Upper lobe of left lung (tissue), 6 donors: ENCODE data around the gene ZNF830. TPM values are rescaled to one million over a fixed set of nuclear protein-coding genes. Genes with fewer than 3 reads are reported as not detected.

ENCODE experiments used
- ATAC-seq, 2 donors: fragments of 200-7000 bp; cut with Tn5 transposase; one replicate each; pipeline ENCODE4 v1.9.1; 2022; ENCODE audit warnings: mild to moderate bottlenecking in 2 of 2, moderate library complexity in 2 of 2; ENCODE audit not compliant: low FRiP score in 2 of 2
- DNase-seq, 2 donors: peaks; one replicate each; pipeline ENCODE4 v3.0.0-alpha.2; 2019 to 2020
- H3K27ac ChIP-seq, 4 donors: fragments of 200-600 bp; sonication (generic); one replicate each; pipeline ENCODE4 v1.5.1; 2016 to 2019
- H3K27me3 ChIP-seq, 4 donors: fragments of 200-600 bp; sonication (generic); one replicate each; pipeline ENCODE4 v1.5.1; 2017 to 2019
- H3K36me3 ChIP-seq, 4 donors: fragments of 200-600 bp; sonication (generic); one replicate each; pipeline ENCODE4 v1.5.1; 2016 to 2019
- H3K4me1 ChIP-seq, 4 donors: fragments of 200-600 bp; sonication (generic); one replicate each; pipeline ENCODE4 v1.5.1; 2018 to 2019
- H3K4me3 ChIP-seq, 4 donors: fragments of 200-600 bp; sonication (generic); one replicate each; pipeline ENCODE4 v1.5.1; 2017 to 2019; ENCODE audit warnings: mild to moderate bottlenecking in 2 of 4, moderate library complexity in 1 of 4
- H3K9me3 ChIP-seq, 4 donors: fragments of 200-600 bp; sonication (generic); one replicate each; pipeline ENCODE4 v1.5.1; 2018 to 2019
- EP300 ChIP-seq, 4 donors: sonication (generic); formaldehyde crosslinking; IDR thresholded peaks; one replicate each; pipeline ENCODE4 v1.5.1; 2017; ENCODE audit warnings: antibody characterized with exemption in 4 of 4, control low read depth in 2 of 4
- POLR2A ChIP-seq, 4 donors: fragments of 450-650 bp; IDR thresholded peaks; one replicate each; pipeline ENCODE4 v1.5.1; 2016 to 2017; ENCODE audit warnings: antibody characterized with exemption in 4 of 4, mild to moderate bottlenecking in 2 of 4
- POLR2AphosphoS5 ChIP-seq, 2 donors: sonication (generic); formaldehyde crosslinking; IDR thresholded peaks; one replicate each; pipeline ENCODE4 v1.5.1; 2017; ENCODE audit warnings: antibody characterized with exemption in 2 of 2
- WGBS, 2 donors: methylation state at CpG; one replicate each; pipeline ENCODE4 v1.1.5; 2017 to 2018; 5-methylcytosine and 5-hydroxymethylcytosine counted together
- total RNA-seq, 6 donors: library from RNA; depleted of rRNA in 4 of 6; stranded (reverse); fragments of >200 nt in 4 of 6; gene quantifications; one replicate each; pipeline versions ENCODE4 v1.1.0 to v1.2.1, GENCODE V29; 2016 to 2021
- TF ChIP-seq, protein P1 (sequence below), 6 experiments: fragments of 450-650 bp in 4 of 6; fragments of 200-600 bp in 2 of 6; sonication (generic) in 2 of 6; IDR thresholded peaks; one replicate each; pipeline ENCODE4 v1.5.1; 2016 to 2019; ENCODE audit warnings: antibody characterized with exemption in 6 of 6
- donor health status: DM: no; HTN: no; CAD: no; lungs with moderate emphysema.
- donor health status: DM: no; HTN: yes; CAD: no; lungs with severe emphysema.

ZNF830 gene, protein sequence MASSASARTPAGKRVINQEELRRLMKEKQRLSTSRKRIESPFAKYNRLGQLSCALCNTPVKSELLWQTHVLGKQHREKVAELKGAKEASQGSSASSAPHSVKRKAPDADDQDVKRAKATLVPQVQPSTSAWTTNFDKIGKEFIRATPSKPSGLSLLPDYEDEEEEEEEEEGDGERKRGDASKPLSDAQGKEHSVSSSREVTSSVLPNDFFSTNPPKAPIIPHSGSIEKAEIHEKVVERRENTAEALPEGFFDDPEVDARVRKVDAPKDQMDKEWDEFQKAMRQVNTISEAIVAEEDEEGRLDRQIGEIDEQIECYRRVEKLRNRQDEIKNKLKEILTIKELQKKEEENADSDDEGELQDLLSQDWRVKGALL
- 10 to 100 TPM in 5 of 6 donors, 1 to 10 TPM in 1; 9.8 to 29.3 (median 14.1) TPM for total RNA-seq

DNA sequence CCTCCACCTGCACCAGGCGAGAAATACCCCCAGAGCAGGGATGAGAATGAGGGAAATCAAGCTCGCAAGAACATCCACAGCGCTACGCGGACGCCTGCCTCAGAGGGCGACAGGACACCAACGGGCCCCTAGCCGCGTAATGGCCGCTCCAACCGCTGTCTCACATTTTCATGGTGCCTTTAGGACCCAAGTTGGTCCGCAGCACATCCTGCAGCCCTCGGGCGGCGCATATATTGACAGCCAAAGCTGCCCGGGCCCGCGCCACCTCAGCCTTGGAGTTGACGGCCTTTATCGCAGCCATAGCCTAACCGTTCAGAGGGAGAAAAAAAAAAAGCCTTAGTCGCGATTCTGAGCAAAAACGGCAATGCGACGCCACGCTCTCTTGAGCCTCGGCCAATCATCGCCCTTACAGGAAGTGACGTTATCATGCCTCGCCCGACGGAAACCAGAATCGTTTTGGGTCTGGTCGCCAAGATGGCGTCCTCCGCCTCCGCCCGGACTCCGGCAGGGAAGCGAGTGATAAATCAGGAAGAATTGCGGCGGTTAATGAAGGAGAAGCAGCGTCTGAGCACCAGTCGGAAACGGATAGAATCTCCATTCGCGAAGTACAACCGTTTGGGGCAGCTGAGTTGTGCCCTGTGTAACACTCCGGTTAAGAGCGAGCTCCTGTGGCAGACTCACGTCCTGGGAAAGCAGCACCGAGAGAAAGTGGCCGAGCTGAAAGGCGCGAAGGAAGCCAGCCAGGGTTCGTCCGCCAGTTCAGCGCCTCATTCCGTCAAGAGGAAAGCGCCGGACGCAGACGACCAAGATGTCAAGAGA lies at the start of gene ZNF830, which contains the start of gene CCT6B:
ZNF830 (plus strand) TSS at position 448 of the 819 bp plus-strand sequence; CDS start at position 475, 27 bp downstream.
CCT6B (minus strand) TSS at position 368 of the 819 bp plus-strand sequence; CDS start at position 301, 67 bp downstream.
- peak; percentile 96 to 99 for ATAC-seq
- H3K4me1 ChIP-seq = peaks cover 20 to 30% (median 22%) of the 10 kb centered on the region in 4 donors
- TF ChIP-seq POLR2A (IDR thresholded peaks at IDR 0.05) (peak in 3 of 4 donors; percentile 22 to 82 (median 76)), POLR2AphosphoS5 (IDR thresholded peaks at IDR 0.05) (peak; percentile 95 to 98), EP300 (IDR thresholded peaks at IDR 0.05) (peak in 1 of 4 donors; percentile 33)
- TF ChIP-seq, protein P1, sequence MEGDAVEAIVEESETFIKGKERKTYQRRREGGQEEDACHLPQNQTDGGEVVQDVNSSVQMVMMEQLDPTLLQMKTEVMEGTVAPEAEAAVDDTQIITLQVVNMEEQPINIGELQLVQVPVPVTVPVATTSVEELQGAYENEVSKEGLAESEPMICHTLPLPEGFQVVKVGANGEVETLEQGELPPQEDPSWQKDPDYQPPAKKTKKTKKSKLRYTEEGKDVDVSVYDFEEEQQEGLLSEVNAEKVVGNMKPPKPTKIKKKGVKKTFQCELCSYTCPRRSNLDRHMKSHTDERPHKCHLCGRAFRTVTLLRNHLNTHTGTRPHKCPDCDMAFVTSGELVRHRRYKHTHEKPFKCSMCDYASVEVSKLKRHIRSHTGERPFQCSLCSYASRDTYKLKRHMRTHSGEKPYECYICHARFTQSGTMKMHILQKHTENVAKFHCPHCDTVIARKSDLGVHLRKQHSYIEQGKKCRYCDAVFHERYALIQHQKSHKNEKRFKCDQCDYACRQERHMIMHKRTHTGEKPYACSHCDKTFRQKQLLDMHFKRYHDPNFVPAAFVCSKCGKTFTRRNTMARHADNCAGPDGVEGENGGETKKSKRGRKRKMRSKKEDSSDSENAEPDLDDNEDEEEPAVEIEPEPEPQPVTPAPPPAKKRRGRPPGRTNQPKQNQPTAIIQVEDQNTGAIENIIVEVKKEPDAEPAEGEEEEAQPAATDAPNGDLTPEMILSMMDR (IDR thresholded peaks at IDR 0.05) = no peak
- H3K36me3 ChIP-seq = peaks cover 0 to 31% (median 16%) of the 10 kb centered on the region in 4 donors
- peak within 1 kb of the TSS; percentile 89 to 97 (median 94) for H3K27ac ChIP-seq
- WGBS, 2 donors = 0 to 1% methylated on average over 38 to 65 of the region's 65 CpGs
- H3K27me3 ChIP-seq = no peaks in the 10 kb centered on the region
- peak; percentile 89 to 90 for DNase-seq
- H3K9me3 ChIP-seq = no peaks in the 10 kb centered on the region
- peak within 1 kb of the TSS; percentile 82 to 95 (median 85) for H3K4me3 ChIP-seq

DNA sequence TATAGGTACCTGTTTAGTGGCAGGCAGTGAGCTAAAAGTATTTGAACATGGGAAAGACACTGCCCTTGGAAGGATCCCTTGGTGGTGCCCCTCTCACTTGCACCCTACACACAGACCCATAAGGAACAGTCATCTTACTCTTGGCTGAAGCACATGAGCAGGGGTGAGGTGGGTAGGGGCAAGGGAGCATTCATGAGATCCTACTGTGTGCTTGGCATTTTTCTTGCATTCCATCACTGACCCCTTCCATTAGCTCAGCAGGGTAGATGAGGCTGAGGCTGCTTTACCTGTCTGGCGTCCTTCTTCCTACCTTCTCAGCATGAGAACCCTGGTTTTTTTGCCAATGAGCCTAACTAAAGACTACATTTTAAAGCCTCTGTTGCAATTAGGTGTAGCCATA lies 48.3 kb upstream of the ZNF830 start:
- no peaks in the 10 kb centered on the region for H3K27me3 ChIP-seq
- WGBS, 2 donors = 70 to 74% methylated on average over 1 of the region's 1 CpG

DNA sequence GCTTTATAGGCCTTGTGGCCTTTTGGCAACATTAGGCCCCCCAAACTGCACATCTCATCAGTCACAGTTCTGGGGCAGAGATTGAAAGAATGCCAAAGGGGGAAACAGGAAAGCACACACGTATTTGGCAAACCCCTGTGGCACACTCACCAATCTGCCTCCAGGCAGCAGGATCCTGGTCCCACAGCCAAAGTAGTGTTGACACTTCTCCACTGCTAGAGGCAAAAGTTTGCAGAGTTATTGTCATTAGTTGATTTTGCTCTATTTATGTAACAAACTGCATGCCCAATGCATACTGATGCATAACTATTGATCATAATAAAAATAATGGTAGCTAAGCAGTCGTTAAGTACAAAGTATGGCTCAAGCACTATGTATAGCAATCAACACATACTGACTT lies 45.2 kb upstream of the ZNF830 start:
- no peak for TF ChIP-seq EP300 (IDR thresholded peaks at IDR 0.05)
- no peak for TF ChIP-seq POLR2A (IDR thresholded peaks at IDR 0.05)
- TF ChIP-seq POLR2AphosphoS5 (IDR thresholded peaks at IDR 0.05) = no peak
- TF ChIP-seq, protein P1 (IDR thresholded peaks at IDR 0.05) = no peak
- H3K4me3 ChIP-seq = no peak overlapping the region
- 65 to 70% methylated on average over 2 of the region's 2 CpGs for WGBS, 2 donors
- no peaks in the 10 kb centered on the region for H3K27me3 ChIP-seq
- H3K9me3 ChIP-seq = no peaks in the 10 kb centered on the region
- no peaks in the 10 kb centered on the region for H3K36me3 ChIP-seq
- no peak for ATAC-seq
- H3K4me1 ChIP-seq = no peaks in the 10 kb centered on the region
- H3K27ac ChIP-seq = no peak overlapping the region
- DNase-seq = no peak

More for the DNA sequence above, 48.3 kb upstream of the ZNF830 start:
- no peaks in the 10 kb centered on the region for H3K4me1 ChIP-seq
- DNase-seq (no peak), ATAC-seq (no peak)
- no peak overlapping the region for H3K4me3 ChIP-seq
- no peaks in the 10 kb centered on the region for H3K9me3 ChIP-seq
- no peaks in the 10 kb centered on the region for H3K36me3 ChIP-seq
- TF ChIP-seq POLR2AphosphoS5 (IDR thresholded peaks at IDR 0.05) (no peak), POLR2A (IDR thresholded peaks at IDR 0.05) (no peak), EP300 (IDR thresholded peaks at IDR 0.05) (no peak)
- TF ChIP-seq, protein P1 (IDR thresholded peaks at IDR 0.05) = no peak
- H3K27ac ChIP-seq = no peak overlapping the region

DNA sequence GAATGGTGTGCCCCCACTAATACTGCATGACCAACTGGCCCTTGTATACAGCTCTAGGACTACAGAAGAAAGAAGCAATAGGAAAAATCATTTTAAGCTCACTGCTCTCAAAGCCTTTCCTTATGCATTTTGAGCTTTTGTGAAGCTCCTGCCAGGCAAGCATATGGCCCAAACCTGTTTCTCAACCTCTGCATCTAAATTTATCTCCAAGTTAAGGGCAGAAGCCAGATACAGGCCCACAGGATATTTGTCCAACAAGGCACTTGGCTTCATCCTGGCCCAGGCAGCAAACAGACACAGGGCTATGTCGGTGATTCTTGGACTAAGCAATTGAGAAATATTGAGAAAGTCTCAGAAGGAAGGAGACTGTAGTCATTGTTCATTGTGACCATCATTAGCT lies 44.0 kb upstream of the ZNF830 start:
- ATAC-seq (no peak), DNase-seq (no peak)
- Histone ChIP-seq H3K27ac (no peak overlapping the region), H3K36me3 (no peaks in the 10 kb centered on the region), H3K4me3 (no peak overlapping the region), H3K27me3 (no peaks in the 10 kb centered on the region), H3K4me1 (no peaks in the 10 kb centered on the region), H3K9me3 (no peaks in the 10 kb centered on the region)
- TF ChIP-seq POLR2A (IDR thresholded peaks at IDR 0.05) = no peak
- TF ChIP-seq, protein P1 (IDR thresholded peaks at IDR 0.05) = no peak
- TF ChIP-seq POLR2AphosphoS5 (IDR thresholded peaks at IDR 0.05) = no peak
- TF ChIP-seq EP300 (IDR thresholded peaks at IDR 0.05) = no peak
- 81 to 82% methylated on average over 1 of the region's 1 CpG for WGBS, 2 donors
